ENCODE measurements around the gene GPR137B.
A peak's percentile ranks its signal among the peaks of the same experiment; 100 is the strongest.

GPR137B gene

DNA sequence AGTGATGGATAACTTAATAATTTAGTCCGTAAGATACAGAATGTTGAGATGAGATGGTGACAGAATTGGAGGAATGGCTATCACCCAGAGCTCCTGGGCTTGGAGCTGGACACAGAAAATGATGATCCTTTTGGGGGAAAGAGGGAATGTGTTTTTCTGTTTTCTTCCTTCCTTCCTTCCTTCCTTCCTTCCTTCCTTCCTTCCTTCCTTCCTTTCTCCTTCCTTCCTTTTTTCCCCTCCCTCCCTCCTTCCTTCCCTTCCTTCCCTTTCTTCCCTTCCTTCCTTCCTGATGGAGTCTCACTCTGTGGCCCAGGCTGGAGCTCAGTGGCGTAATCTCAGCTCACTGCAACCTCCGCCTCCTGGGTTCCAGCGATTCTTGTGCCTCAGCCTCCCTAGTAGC lies 2.8 kb upstream of the GPR137B start:
- Histone ChIP-seq H3K36me3 (ENCODE audit: insufficient read depth, insufficient read length, low read length) (no peaks in the 10 kb centered on the region), H3K9ac (ENCODE audit: insufficient read length, low read depth) (no peak overlapping the region), H3K4me1 (ENCODE audit: insufficient read depth, insufficient read length) (peaks cover 2% of the 10 kb centered on the region), H3K4me3 (ENCODE audit: insufficient read length, low read depth) (no peak overlapping the region), H3K9me3 (ENCODE audit: insufficient read depth, low read length) (no peaks in the 10 kb centered on the region), H3K27me3 (ENCODE audit: insufficient read depth, insufficient read length) (peaks cover 64% of the 10 kb centered on the region)
- no peak for TF ChIP-seq ZNF274 (IDR thresholded peaks at IDR 0.05; ENCODE audit: low read depth, low read length)
- DNase-seq (ENCODE audit: low read depth, low spot score), result no peak

DNA sequence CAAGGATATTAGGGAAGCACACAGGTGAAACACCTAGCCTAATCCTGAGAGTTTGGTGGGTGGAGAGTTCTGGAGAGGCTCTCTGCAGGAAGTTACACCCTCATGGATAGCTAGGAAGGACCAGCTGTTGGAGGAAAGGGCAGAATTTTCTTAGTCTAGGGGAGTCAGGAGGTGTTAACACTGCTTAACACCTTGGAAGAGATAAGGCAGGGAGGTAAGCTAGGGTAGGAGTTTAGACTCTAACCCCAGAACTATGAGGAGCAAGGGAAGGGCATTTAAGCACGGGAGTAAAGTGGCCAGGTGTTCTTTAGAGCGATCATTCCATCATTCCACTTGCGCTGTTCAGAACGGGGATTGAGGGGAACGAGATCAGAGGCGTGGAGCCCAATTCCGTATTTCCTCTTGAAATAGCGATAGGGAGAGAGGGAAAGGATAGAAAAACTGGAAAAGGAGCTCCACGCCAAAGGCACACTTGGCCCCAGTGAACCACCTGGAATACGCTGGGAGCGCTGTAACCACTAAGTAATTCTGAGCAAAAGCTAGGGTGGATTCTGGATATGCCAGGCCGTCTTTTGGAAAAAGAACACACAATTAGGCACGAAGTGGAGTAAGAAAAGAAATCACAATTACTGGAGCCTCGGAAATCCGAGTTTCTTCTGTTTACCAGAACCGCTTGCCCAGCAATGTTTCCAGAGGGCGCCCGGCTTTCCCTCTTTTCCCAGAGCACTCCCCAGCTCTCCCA lies 1.5 kb upstream of the GPR137B start:
- no peaks in the 10 kb centered on the region for H3K9me3 ChIP-seq (ENCODE audit: insufficient read depth, low read length)
- H3K4me1 ChIP-seq (ENCODE audit: insufficient read depth, insufficient read length), result peaks cover 7% of the 10 kb centered on the region
- TF ChIP-seq ZNF274 (IDR thresholded peaks at IDR 0.05; ENCODE audit: low read depth, low read length) (no peak), SUZ12 (IDR thresholded peaks at IDR 0.05; ENCODE audit: extremely low read depth, insufficient read depth, insufficient read length) (no peak), YY1 (IDR thresholded peaks at IDR 0.05; ENCODE audit: insufficient read depth, insufficient read length) (no peak)
- H3K9ac ChIP-seq (ENCODE audit: insufficient read length, low read depth), result peak overlapping the region; percentile 65
- H3K4me3 ChIP-seq (ENCODE audit: insufficient read length, low read depth), result peak overlapping the region; percentile 55
- no peaks in the 10 kb centered on the region for H3K36me3 ChIP-seq (ENCODE audit: insufficient read depth, insufficient read length, low read length)
- no peak for DNase-seq (ENCODE audit: low read depth, low spot score)
- peaks cover 71% of the 10 kb centered on the region for H3K27me3 ChIP-seq (ENCODE audit: insufficient read depth, insufficient read length)

GRCh38 chr1:236141447-236142252 lies 689 bp upstream of the GPR137B start:
- peak overlapping the region; percentile 55 for H3K4me3 ChIP-seq (ENCODE audit: insufficient read length, low read depth)
- no peaks in the 10 kb centered on the region for H3K36me3 ChIP-seq (ENCODE audit: insufficient read depth, insufficient read length, low read length)
- TF ChIP-seq SUZ12 (IDR thresholded peaks at IDR 0.05; ENCODE audit: extremely low read depth, insufficient read depth, insufficient read length) (no peak), YY1 (IDR thresholded peaks at IDR 0.05; ENCODE audit: insufficient read depth, insufficient read length) (no peak), ZNF274 (IDR thresholded peaks at IDR 0.05; ENCODE audit: low read depth, low read length) (no peak)
- H3K27me3 ChIP-seq (ENCODE audit: insufficient read depth, insufficient read length), result peaks cover 71% of the 10 kb centered on the region
- H3K9me3 ChIP-seq (ENCODE audit: insufficient read depth, low read length), result no peaks in the 10 kb centered on the region
- no peak for DNase-seq (ENCODE audit: low read depth, low spot score)
- peak overlapping the region; percentile 65 for H3K9ac ChIP-seq (ENCODE audit: insufficient read length, low read depth)
- peaks cover 7% of the 10 kb centered on the region for H3K4me1 ChIP-seq (ENCODE audit: insufficient read depth, insufficient read length)

GRCh38 chr1:236143104-236143948 lies 987 bp downstream of the GPR137B start:
- peaks cover 7% of the 10 kb centered on the region for H3K4me1 ChIP-seq (ENCODE audit: insufficient read depth, insufficient read length)
- peaks cover 64% of the 10 kb centered on the region for H3K27me3 ChIP-seq (ENCODE audit: insufficient read depth, insufficient read length)
- no peak for DNase-seq (ENCODE audit: low read depth, low spot score)
- TF ChIP-seq SUZ12 (IDR thresholded peaks at IDR 0.05; ENCODE audit: extremely low read depth, insufficient read depth, insufficient read length) (no peak), ZNF274 (IDR thresholded peaks at IDR 0.05; ENCODE audit: low read depth, low read length) (no peak), YY1 (IDR thresholded peaks at IDR 0.05; ENCODE audit: insufficient read depth, insufficient read length) (no peak)
- peak overlapping the region; percentile 82 for H3K4me3 ChIP-seq (ENCODE audit: insufficient read length, low read depth)
- H3K36me3 ChIP-seq (ENCODE audit: insufficient read depth, insufficient read length, low read length), result no peaks in the 10 kb centered on the region
- peak overlapping the region; percentile 87 for H3K9ac ChIP-seq (ENCODE audit: insufficient read length, low read depth)
- no peaks in the 10 kb centered on the region for H3K9me3 ChIP-seq (ENCODE audit: insufficient read depth, low read length)

GRCh38 chr1:236144033-236144432 lies 1.7 kb downstream of the GPR137B start:
- peaks cover 7% of the 10 kb centered on the region for H3K4me1 ChIP-seq (ENCODE audit: insufficient read depth, insufficient read length)
- TF ChIP-seq ZNF274 (IDR thresholded peaks at IDR 0.05; ENCODE audit: low read depth, low read length) (no peak), YY1 (IDR thresholded peaks at IDR 0.05; ENCODE audit: insufficient read depth, insufficient read length) (no peak), SUZ12 (IDR thresholded peaks at IDR 0.05; ENCODE audit: extremely low read depth, insufficient read depth, insufficient read length) (no peak)
- H3K9me3 ChIP-seq (ENCODE audit: insufficient read depth, low read length), result no peaks in the 10 kb centered on the region
- no peak overlapping the region for H3K9ac ChIP-seq (ENCODE audit: insufficient read length, low read depth)
- H3K4me3 ChIP-seq (ENCODE audit: insufficient read length, low read depth), result no peak overlapping the region
- H3K27me3 ChIP-seq (ENCODE audit: insufficient read depth, insufficient read length), result peaks cover 57% of the 10 kb centered on the region
- DNase-seq (ENCODE audit: low read depth, low spot score), result no peak
- no peaks in the 10 kb centered on the region for H3K36me3 ChIP-seq (ENCODE audit: insufficient read depth, insufficient read length, low read length)

DNA sequence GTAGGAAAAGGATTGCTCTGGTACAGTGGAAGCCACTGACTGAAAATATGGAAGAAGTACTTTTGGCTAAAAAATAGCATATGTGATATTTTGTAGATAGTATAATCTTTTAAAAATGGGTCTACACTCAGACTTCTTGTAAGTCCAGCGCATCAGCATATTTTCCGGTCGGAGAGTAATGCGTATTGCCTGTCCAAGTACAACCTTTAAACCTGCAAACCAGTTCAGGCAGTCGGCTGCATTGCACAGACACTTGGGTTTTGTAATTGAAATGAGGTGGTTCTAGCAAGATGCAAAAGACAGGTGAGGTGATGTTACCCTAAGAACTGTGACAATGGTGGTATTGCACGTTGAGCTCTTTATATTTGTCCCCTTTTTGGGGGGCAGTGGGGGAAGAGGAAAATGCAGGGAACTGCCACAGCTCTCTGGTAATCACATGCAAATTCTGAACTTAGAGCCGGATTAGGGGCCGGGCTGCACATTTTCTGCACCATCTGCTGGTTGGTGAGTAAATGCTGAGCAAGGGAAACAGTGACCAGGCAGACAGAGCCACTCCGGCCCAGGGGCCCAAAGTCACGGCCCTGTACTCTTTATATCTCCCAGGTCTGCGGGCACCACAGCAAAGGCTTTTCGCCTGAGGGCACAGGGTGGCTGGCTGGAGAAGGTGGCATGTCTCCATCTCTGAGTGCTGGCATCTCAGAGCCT lies 2.3 kb downstream of the GPR137B start:
- no peak overlapping the region for H3K4me3 ChIP-seq (ENCODE audit: insufficient read length, low read depth)
- no peak overlapping the region for H3K9ac ChIP-seq (ENCODE audit: insufficient read length, low read depth)
- TF ChIP-seq SUZ12 (IDR thresholded peaks at IDR 0.05; ENCODE audit: extremely low read depth, insufficient read depth, insufficient read length), result no peak
- TF ChIP-seq YY1 (IDR thresholded peaks at IDR 0.05; ENCODE audit: insufficient read depth, insufficient read length), result no peak
- TF ChIP-seq ZNF274 (IDR thresholded peaks at IDR 0.05; ENCODE audit: low read depth, low read length), result no peak
- H3K36me3 ChIP-seq (ENCODE audit: insufficient read depth, insufficient read length, low read length), result no peaks in the 10 kb centered on the region
- H3K4me1 ChIP-seq (ENCODE audit: insufficient read depth, insufficient read length), result peaks cover 7% of the 10 kb centered on the region
- no peak for DNase-seq (ENCODE audit: low read depth, low spot score)
- peaks cover 52% of the 10 kb centered on the region for H3K27me3 ChIP-seq (ENCODE audit: insufficient read depth, insufficient read length)
- H3K9me3 ChIP-seq (ENCODE audit: insufficient read depth, low read length), result no peaks in the 10 kb centered on the region
